Subcutaneous adipose tissue (tissue), 4 donors: Measurements from ENCODE around the gene LEO1. TPM values are rescaled to one million over a fixed set of nuclear protein-coding genes. Genes with fewer than 3 reads are reported as not detected.

Experiments used
- CTCF ChIP-seq: fragments of 450-650 bp; IDR thresholded peaks from one replicate; pipeline ENCODE4 v1.5.1; 2016; ENCODE audit warnings: low read depth, mild to moderate bottlenecking, control low read depth, antibody characterized with exemption, moderate library complexity
- total RNA-seq, 4 donors: library from RNA; depleted of rRNA; stranded (reverse); fragments of >200 nt; gene quantifications; one replicate each; pipeline ENCODE4 v1.1.0, GENCODE V29; 2016

LEO1 gene
- total RNA-seq, 4 donors from 2014 or later: 9.5 to 13.2 (median 10.9) TPM

- TF ChIP-seq CTCF: no peak
Observed at GRCh38 chr15:51970132-51970817, 1.3 kb downstream of the LEO1 start.

- TF ChIP-seq CTCF: no peak
Observed at GRCh38 chr15:51969728-51970127, 1.9 kb downstream of the LEO1 start.

GRCh38 chr15:51967583-51967982, 4.0 kb downstream of the LEO1 start:
- TF ChIP-seq CTCF: no peak

GRCh38 chr15:51966192-51966591, 5.4 kb downstream of the LEO1 start:
- no peak for TF ChIP-seq CTCF

GRCh38 chr15:51965691-51966090, 5.9 kb downstream of the LEO1 start:
- no peak for TF ChIP-seq CTCF

GRCh38 chr15:51955504-51955903, 16.1 kb downstream of the LEO1 start:
- no peak for TF ChIP-seq CTCF

- TF ChIP-seq CTCF: no peak
Observed at GRCh38 chr15:51952805-51953204, 18.8 kb downstream of the LEO1 start.
